HepG2 (cell line): ENCODE data around the gene TTC8. TPM values are rescaled to one million over a fixed set of nuclear protein-coding genes. Genes with fewer than 3 reads are reported as not detected.

Experiments used
- DRAP1 ChIP-seq: IDR thresholded peaks from 2 replicates; pipeline ENCODE4 v1.6.1; 2016; ENCODE audit warnings: missing genetic modification reagents, missing compliant biosample characterization
- E2F2 ChIP-seq: sonication (generic); formaldehyde crosslinking; IDR thresholded peaks from 2 replicates; pipeline ENCODE4 v1.4.0; 2020; ENCODE audit warnings: missing genetic modification reagents, borderline replicate concordance
- HIVEP1 ChIP-seq: sonication (generic); formaldehyde crosslinking; IDR thresholded peaks from 2 replicates; pipeline ENCODE4 v1.4.0; 2020; ENCODE audit warnings: mild to moderate bottlenecking, missing genetic modification reagents
- NFAT5 ChIP-seq: sonication (generic); formaldehyde crosslinking; IDR thresholded peaks from 2 replicates; pipeline ENCODE4 v1.4.0; 2020; ENCODE audit warnings: missing genetic modification reagents
- PREB ChIP-seq: sonication (generic); formaldehyde crosslinking; IDR thresholded peaks from 2 replicates; pipeline ENCODE4 v1.4.0; 2020; ENCODE audit warnings: missing genetic modification reagents
- SRSF4 ChIP-seq: fragments of 200-400 bp; formaldehyde crosslinking; IDR thresholded peaks from one replicate; pipeline ENCODE4 v1.6.1; 2018; ENCODE audit warnings: mild to moderate bottlenecking, low read depth, low read length, moderate library complexity; ENCODE audit not compliant: poor library complexity, severe bottlenecking
- ZBTB40 ChIP-seq, 2 experiments: fragments of 450-650 bp in 1 of 2; sonication (generic) in 1 of 2; formaldehyde crosslinking in 1 of 2; IDR thresholded peaks; 2 replicates each; pipeline versions ENCODE4 v1.6.1 to v1.8.0; 2016 to 2022; ENCODE audit warnings: antibody characterized with exemption in 1 of 2, mild to moderate bottlenecking in 1 of 2, missing genetic modification reagents in 1 of 2
- ZNF597 ChIP-seq: sonication (generic); formaldehyde crosslinking; IDR thresholded peaks from 2 replicates; pipeline ENCODE4 v1.5.0; 2020; ENCODE audit warnings: missing genetic modification reagents
- polyA plus RNA-seq, 8 experiments: library from polyadenylated mRNA; depleted of rRNA in 3 of 8; stranded (reverse) in 7 of 8; unstranded in 1 of 8; fragments of >200 nt; fragmentation: Illumina TruSeq in 4 of 8; extraction: Trizol in 4 of 8; gene quantifications; 2 replicates each; pipeline versions ENCODE4 v1.2.1 to v1.2.3, GENCODE V29; 2011 to 2016; ENCODE audit warnings: low read depth in 4 of 8, missing spikeins in 1 of 8, mixed read lengths in 1 of 8; ENCODE audit not compliant: insufficient read depth in 1 of 8
- total RNA-seq, 5 experiments: library from RNA; depleted of rRNA; stranded (reverse); fragments of >200 nt; fragmentation: Illumina TruSeq; extraction: Trizol; gene quantifications; 2 replicates each; pipeline ENCODE4 v1.2.3, GENCODE V29; 2016; ENCODE audit warnings: low read depth in 1 of 5

TTC8 gene
- total and polyA plus RNA-seq, 2 of the 13 experiments (the other 11 are each of a cell fraction or from before 2014, with no cell fraction given): 13.8 to 15.2 TPM

- TF ChIP-seq NFAT5: 0 out of 2 replicates have a peak, but pooled peaks have one; percentile 33
- TF ChIP-seq SRSF4: no peak
- TF ChIP-seq HIVEP1: peak; percentile 81; the same call in 1 of the 2 replicates
- TF ChIP-seq ZBTB40 (IDR thresholded peaks at IDR 0.05): no peak
- TF ChIP-seq ZBTB40 (CRISPR knock-in tag; IDR thresholded peaks at IDR 0.05): peak; percentile 84; the same call in 1 of the 2 replicates
- no peak for TF ChIP-seq E2F2 (CRISPR knock-in tag)
- TF ChIP-seq PREB (CRISPR knock-in tag): no peak
- TF ChIP-seq ZNF597 (CRISPR knock-in tag): no peak
- TF ChIP-seq DRAP1 (CRISPR knock-in tag): no peak
Measured at GRCh38 chr14:88824314-88825077, at the start of gene TTC8 (continued).
